MV-4-11 (cell line): ENCODE measurements around the gene ATXN8OS.
"Not testable (repeated sequence)": the region's sequence is repeated elsewhere in the genome, so short reads cannot be mapped to it uniquely, and the experiment has no call there.

Source experiments
- DNase-seq: peaks from one replicate; lab custom pipeline; 2025; lab: John Stamatoyannopoulos, UW

ATXN8OS gene

DNA sequence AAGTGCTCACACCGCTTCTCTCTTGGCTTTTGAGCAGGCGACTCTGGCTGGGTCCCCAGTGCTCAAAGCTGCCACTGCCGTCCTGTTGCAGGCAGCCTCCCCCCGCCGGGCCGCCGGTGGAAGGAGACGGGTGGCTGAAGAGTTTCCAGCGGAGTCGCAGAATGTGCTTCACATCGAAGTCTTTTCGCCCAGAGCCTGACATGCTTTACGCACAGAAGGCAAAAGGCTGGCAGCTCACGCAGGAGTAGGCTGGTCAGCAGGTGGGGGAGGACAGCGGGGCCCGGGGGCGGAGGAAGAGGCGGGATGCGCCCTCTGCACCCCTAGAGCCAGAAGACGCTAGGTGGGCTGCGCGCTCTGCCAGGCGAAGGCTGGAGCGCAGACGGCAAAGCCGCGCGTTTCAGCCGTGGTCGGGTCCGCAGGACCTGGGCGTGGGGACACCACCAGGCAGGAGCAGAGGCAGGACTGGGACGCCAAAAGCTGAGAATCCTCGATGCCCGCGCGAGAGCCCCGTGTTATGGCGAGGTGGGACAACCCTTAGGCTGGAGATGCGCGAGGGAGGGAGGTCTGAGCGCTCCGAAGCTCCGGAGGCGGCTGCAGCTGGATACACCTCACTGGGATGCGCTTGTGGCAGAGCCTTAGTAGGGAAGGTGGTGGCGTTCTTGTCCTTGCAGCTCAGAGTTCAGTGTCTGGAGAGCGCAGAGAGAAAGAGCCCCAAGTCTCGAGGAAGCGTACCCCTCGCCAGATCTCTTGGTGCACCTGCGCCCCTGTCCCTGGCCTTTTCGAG, at the start of gene ATXN8OS:
ATXN8OS (plus strand) TSS at position 329 of the 784 bp plus-strand sequence.
- no peak for DNase-seq

GRCh38 chr13:70080012-70080411, 27.6 kb upstream of the ATXN8OS start:
- no peak for DNase-seq

DNA sequence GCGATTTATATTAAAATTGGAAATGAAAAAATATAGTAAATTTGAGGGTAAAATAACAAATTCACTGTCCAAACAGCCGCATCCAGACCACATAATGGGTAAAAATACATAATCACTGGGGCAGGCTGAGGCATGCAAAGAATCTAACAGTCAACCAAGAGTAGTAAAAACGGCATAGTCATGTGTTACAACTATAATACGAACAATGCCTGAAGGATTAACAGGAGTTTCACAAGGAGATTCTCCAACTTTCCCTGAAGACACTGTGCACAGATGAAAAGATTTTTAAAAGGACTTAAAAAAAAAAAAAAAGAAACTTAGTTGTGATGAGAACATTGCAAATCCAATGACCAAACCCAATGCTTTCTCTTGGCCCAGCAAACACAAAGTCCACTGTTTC, 20.4 kb upstream of the ATXN8OS start:
- no peak for DNase-seq

- DNase-seq = no peak
Observed at GRCh38 chr13:70088926-70089325, 18.7 kb upstream of the ATXN8OS start.

DNA sequence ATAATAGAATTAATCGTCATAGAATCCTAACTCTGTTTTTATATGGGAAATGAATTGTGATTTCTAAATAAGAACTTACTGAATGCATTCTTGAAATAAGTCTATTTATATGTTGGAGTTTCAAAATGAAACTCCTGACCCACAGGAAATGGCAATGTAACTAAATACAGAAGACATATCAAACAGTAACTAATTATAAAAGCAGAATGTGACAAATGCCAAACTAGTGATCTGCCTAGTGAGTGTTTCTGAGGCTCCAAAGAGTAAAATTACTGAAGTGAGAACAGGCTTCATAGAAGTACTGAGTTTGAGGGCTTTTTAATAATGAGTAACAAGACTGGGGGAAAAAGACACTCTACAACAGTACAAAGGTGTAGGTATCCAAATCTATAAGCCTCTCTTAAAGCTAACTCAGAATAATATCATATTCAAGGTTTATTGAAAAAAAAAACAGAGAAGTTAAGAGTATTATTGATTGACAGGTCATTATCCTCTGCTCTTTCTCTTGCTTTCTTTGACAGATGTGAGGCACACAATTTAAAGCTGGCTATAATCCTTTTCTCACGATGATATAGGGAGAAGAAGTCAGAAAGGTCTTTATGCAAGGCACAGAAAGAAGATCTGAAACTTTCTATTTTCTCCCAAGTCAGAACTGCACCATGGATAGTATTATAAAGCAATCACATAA, 17.4 kb upstream of the ATXN8OS start:
- DNase-seq = peak; percentile 83

DNA sequence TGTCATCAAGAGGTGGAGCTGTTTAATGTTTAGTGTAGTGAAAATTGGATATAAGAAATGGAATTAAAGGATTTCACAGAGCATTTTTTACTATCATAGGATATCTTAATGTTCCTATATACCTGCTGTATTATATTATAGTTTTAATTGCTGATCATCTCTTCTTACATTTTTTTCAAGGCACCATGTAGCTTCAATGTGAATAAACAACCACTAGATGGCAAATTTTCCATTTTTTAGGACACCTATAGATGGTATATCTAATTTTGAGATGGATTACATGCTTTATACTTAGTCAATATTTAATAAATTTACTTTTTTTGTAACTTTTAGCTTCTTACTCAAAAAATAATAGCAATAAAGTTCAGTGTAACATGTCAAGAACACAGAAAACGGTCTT, 9.0 kb upstream of the ATXN8OS start:
- no peak for DNase-seq

- DNase-seq = no peak
Observed at GRCh38 chr13:70104481-70104880, 3.1 kb upstream of the ATXN8OS start.

GRCh38 chr13:70107125-70107497, 515 bp upstream of the ATXN8OS start:
- no peak for DNase-seq

GRCh38 chr13:70108356-70109105, 905 bp downstream of the ATXN8OS start, which contains the start of gene KLHL1:
KLHL1 (minus strand) TSS chr13:70108452; CDS start chr13:70107699, 753 bp downstream.
- no peak for DNase-seq

DNA sequence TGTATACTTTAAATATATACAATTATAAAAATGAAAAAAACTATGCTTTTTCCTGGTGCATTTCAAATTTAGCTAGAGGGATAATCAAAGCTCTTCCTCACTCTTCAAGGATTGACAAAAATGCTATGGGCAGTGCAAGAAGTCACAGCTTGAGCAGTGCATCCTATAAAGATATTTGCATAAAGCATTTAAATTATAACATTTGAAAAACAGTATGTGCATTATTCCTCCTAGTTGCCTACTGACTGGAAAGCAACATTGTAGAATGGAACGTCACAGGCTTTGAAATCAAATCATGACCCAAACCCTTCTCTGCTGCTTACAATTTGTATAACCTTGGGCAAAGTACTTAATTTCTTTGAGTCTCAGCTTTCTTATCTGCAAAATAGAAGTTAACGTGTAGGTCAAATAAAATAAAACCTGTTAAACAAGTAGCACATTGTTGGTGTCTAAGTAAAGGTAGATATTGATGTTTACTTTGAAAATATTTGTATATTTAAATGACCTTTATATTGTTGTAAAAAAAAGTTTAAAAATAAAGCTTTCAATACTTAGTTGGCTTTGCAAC, 9.8 kb downstream of the ATXN8OS start:
- DNase-seq = no peak

- no peak for DNase-seq
Observed at GRCh38 chr13:70125693-70126092, 18.1 kb downstream of the ATXN8OS start.

- no peak for DNase-seq
Observed at GRCh38 chr13:70128098-70128497, 20.5 kb downstream of the ATXN8OS start.

- DNase-seq = not testable (repeated sequence)
Observed at GRCh38 chr13:70142658-70143057, 35.0 kb downstream of the ATXN8OS start.

- no peak for DNase-seq
Observed at GRCh38 chr13:70162141-70162540, 54.5 kb downstream of the ATXN8OS start.

DNA sequence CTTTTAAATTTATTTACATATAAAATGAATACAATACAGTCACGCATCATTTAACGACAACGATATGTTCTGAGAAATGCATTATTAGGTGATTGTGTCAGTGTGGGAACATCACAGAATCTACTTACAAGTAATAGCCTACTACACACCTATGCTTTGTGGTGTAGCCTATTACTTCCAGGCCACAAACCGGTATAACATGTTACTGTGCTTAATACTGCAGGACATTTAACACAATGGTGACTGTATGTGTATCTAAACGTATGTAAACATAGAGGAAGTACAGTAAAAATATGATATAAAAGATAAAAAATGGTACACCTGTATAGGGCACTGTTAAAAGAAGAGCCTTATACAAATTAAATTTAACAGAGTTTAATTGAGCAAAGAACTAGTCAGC, 63.1 kb downstream of the ATXN8OS start:
- no peak for DNase-seq

GRCh38 chr13:70171151-70171550, 63.5 kb downstream of the ATXN8OS start:
- DNase-seq = no peak

GRCh38 chr13:70172946-70173597, 65.4 kb downstream of the ATXN8OS start:
- no peak for DNase-seq

- DNase-seq = no peak
Observed at GRCh38 chr13:70173598-70173959, 66.0 kb downstream of the ATXN8OS start.

DNA sequence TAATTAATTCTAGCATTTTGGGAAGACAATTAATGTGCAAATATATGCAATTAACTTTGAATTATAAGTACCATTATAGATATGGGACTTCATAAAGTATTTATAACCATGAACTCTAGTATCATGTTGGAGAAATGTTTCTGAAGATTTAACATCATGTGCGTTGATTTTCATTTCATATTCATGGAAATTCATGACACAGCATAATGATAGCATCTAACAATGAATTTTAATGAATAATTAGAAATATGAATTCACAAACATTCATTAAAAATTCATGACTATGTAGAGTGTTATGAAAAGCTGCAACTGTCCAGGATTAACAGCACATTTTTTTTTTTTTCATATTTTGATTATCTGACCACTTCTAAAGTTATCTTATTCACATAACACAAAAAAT, 70.7 kb downstream of the ATXN8OS start:
- DNase-seq = no peak
